Psoas muscle (tissue), 8 donors: ENCODE results near the gene TAS1R1. TPM values are rescaled to one million over a fixed set of nuclear protein-coding genes. Genes with fewer than 3 reads are reported as not detected.

ENCODE experiments used
- ATAC-seq, 4 donors: fragments of 200-7000 bp; cut with Tn5 transposase; one replicate each; pipeline ENCODE4 v1.9.1; 2020; ENCODE audit warnings: moderate library complexity in 3 of 4, mild to moderate bottlenecking in 2 of 4
- DNase-seq, 2 donors: peaks; one replicate each; pipeline ENCODE4 v3.0.0-alpha.2; 2020
- H3K27ac ChIP-seq: fragments of 200-600 bp; one replicate; pipeline ENCODE4 v1.8.0; 2022
- H3K27me3 ChIP-seq, 3 donors: fragments of 200-600 bp in 1 of 3; one replicate each; pipeline versions ENCODE4 v1.6.1 to v1.8.0; 2013 to 2022; ENCODE audit warnings: low read length in 2 of 3, mild to moderate bottlenecking in 2 of 3, moderate library complexity in 1 of 3; ENCODE audit not compliant: insufficient read depth in 3 of 3
- H3K36me3 ChIP-seq, 2 donors: fragments of 200-600 bp in 1 of 2; one replicate each; pipeline versions ENCODE4 v1.6.1 to v1.8.0; 2013 to 2022; ENCODE audit warnings: low read depth in 1 of 2, mild to moderate bottlenecking in 1 of 2, moderate library complexity in 1 of 2; ENCODE audit not compliant: insufficient read depth in 1 of 2
- H3K4me1 ChIP-seq: fragments of 200-600 bp; one replicate; pipeline ENCODE4 v1.8.0; 2022
- H3K4me3 ChIP-seq: fragments of 200-600 bp; one replicate; pipeline ENCODE4 v1.8.0; 2022; ENCODE audit warnings: mild to moderate bottlenecking
- H3K9me3 ChIP-seq: fragments of 200-600 bp; one replicate; pipeline ENCODE4 v1.8.0; 2022
- CTCF ChIP-seq: fragments of 200-600 bp; IDR thresholded peaks from one replicate; pipeline ENCODE4 v1.8.0; 2022; ENCODE audit warnings: antibody characterized with exemption
- WGBS, 3 donors: extraction: QIAGEN DNeasy Blood & Tissue Kit; methylation state at CpG; one replicate each; pipeline versions ENCODE4 v1.1.6 to v1.1.7; 2013; 5-methylcytosine and 5-hydroxymethylcytosine counted together
- intact Hi-C, 2 donors: fragments of 100-400 bp; cut with DNase I; formaldehyde crosslinking; loops; one replicate each; pipeline versions ENCODE4 v1.11.0 to v1.14.2; 2022
- polyA plus RNA-seq, 3 donors: library from polyadenylated mRNA; stranded (reverse); fragments of 200-250 nt; gene quantifications; one replicate each; pipeline ENCODE4 v1.2.3, GENCODE V29; 2013
- total RNA-seq, 4 donors: library from RNA; stranded (reverse); fragmentation: NEBNext Ultra II Directional in 2 of 4; extraction: Animal tissue kit (Norgen Biotek cat#: 25700) in 2 of 4; gene quantifications; one replicate each; pipeline versions ENCODE4 v1.2.1 to v1.2.4, GENCODE V29; 2021 to 2023
- donor health status: healthy with polysubstance abuse.
- donor health status: DM: no; HTN: no; CAD: no; lungs with moderate emphysema.
- donor health status: Bipolar disorder and iron deficiency.
- donor health status: healthy.
- donor health status: DM: yes; HTN: yes; CAD: no.
- donor health status: DM: no; HTN: no; CAD: no.
- donor health status: DM: no; HTN: no; CAD: no.
- donor health status: DM: yes; HTN: yes; CAD: no.

Gene TAS1R1
- total and polyA plus RNA-seq, 7 donors, result 0.04 to 0.16 TPM; not detected in 5

GRCh38 chr1:6534248-6534822 is 20.8 kb upstream of the TAS1R1 start:
- Histone ChIP-seq H3K4me3 (no peak overlapping the region), H3K27ac (no peak overlapping the region), H3K27me3 (no peaks in the 10 kb centered on the region), H3K4me1 (no peaks in the 10 kb centered on the region), H3K36me3 (peaks cover 14 to 94% of the 10 kb centered on the region in 2 donors), H3K9me3 (no peaks in the 10 kb centered on the region)
- 91 to 93% (median 92%) methylated on average over 8 of the region's 8 CpGs for WGBS, 3 donors
- DNase-seq (peak in 1 of 2 donors; percentile 23), ATAC-seq (no peak)
- TF ChIP-seq CTCF, result no peak
- intact Hi-C loops, result no loop called here

- DNase-seq (no peak), ATAC-seq (no peak)
- peaks cover 14 to 92% of the 10 kb centered on the region in 2 donors for H3K36me3 ChIP-seq
- WGBS, 3 donors, result 90 to 91% (median 90%) methylated on average over 4 of the region's 4 CpGs
- H3K27me3 ChIP-seq, result no peaks in the 10 kb centered on the region
- TF ChIP-seq CTCF, result no peak
- no peaks in the 10 kb centered on the region for H3K4me1 ChIP-seq
- intact Hi-C loops, result no loop called here
- H3K9me3 ChIP-seq, result no peaks in the 10 kb centered on the region
- H3K4me3 ChIP-seq, result no peak overlapping the region
- H3K27ac ChIP-seq, result no peak overlapping the region
Observed at GRCh38 chr1:6535214-6535613, 19.9 kb upstream of the TAS1R1 start.

- Histone ChIP-seq H3K9me3 (no peaks in the 10 kb centered on the region), H3K4me3 (no peak overlapping the region), H3K36me3 (peaks cover 14 to 92% of the 10 kb centered on the region in 2 donors), H3K27ac (no peak overlapping the region), H3K4me1 (no peaks in the 10 kb centered on the region), H3K27me3 (no peaks in the 10 kb centered on the region)
- ATAC-seq (no peak), DNase-seq (no peak)
- 75 to 88% (median 80%) methylated on average over 5 of the region's 5 CpGs for WGBS, 3 donors
- intact Hi-C loops, result no loop called here
- no peak for TF ChIP-seq CTCF
Observed at GRCh38 chr1:6536291-6536690, 18.8 kb upstream of the TAS1R1 start.

- Histone ChIP-seq H3K4me1 (no peaks in the 10 kb centered on the region), H3K36me3 (peaks cover 0 to 89% of the 10 kb centered on the region in 2 donors), H3K27ac (no peak overlapping the region), H3K27me3 (no peaks in the 10 kb centered on the region), H3K9me3 (no peaks in the 10 kb centered on the region), H3K4me3 (no peak overlapping the region)
- intact Hi-C loops, result no loop called here
- no peak for ATAC-seq
- TF ChIP-seq CTCF, result no peak
- 53 to 69% (median 59%) methylated on average over 3 of the region's 3 CpGs for WGBS, 3 donors
- no peak for DNase-seq
Observed at GRCh38 chr1:6538956-6539355, 16.2 kb upstream of the TAS1R1 start.

- no peak for TF ChIP-seq CTCF
- ATAC-seq (no peak), DNase-seq (no peak)
- intact Hi-C loops, result no loop called here
- Histone ChIP-seq H3K4me3 (no peak overlapping the region), H3K27me3 (no peaks in the 10 kb centered on the region), H3K4me1 (no peaks in the 10 kb centered on the region), H3K9me3 (no peaks in the 10 kb centered on the region), H3K27ac (no peak overlapping the region), H3K36me3 (peaks cover 9 to 92% of the 10 kb centered on the region in 2 donors)
- 78 to 81% (median 80%) methylated on average over 3 of the region's 3 CpGs for WGBS, 3 donors
Observed at GRCh38 chr1:6544831-6545230, 10.3 kb upstream of the TAS1R1 start.
